ENCODE data around the gene DMAC1.

The DMAC1 gene

GRCh38 chr9:7784472-7784871, 15.1 kb downstream of the DMAC1 start:
- Histone ChIP-seq H3K4me1 (ENCODE audit: control insufficient read depth, insufficient read depth, low read length) (no peaks in the 10 kb centered on the region), H3K9me3 (ENCODE audit: control insufficient read depth, insufficient read depth, low read length) (no peaks in the 10 kb centered on the region), H3K36me3 (ENCODE audit: control insufficient read depth, insufficient read depth, low read length) (no peaks in the 10 kb centered on the region; the same call in 1 of the 2 replicates), H3K27me3 (ENCODE audit: control insufficient read depth, insufficient read depth, low read length) (no peaks in the 10 kb centered on the region), H3K4me3 (ENCODE audit: low read length) (no peak overlapping the region), H3K27ac (ENCODE audit: low read length) (no peak overlapping the region)
- DNase-seq (ENCODE audit: low read depth, low spot score), result no peak
- no CpG with 5 or more reads among the region's 6 CpGs for WGBS (ENCODE audit: insufficient coverage, insufficient read length)

GRCh38 chr9:7783635-7784063, 15.9 kb downstream of the DMAC1 start:
- no CpG with 5 or more reads among the region's 5 CpGs for WGBS (ENCODE audit: insufficient coverage, insufficient read length)
- Histone ChIP-seq H3K27me3 (ENCODE audit: control insufficient read depth, insufficient read depth, low read length) (no peaks in the 10 kb centered on the region), H3K4me3 (ENCODE audit: low read length) (no peak overlapping the region), H3K36me3 (ENCODE audit: control insufficient read depth, insufficient read depth, low read length) (no peaks in the 10 kb centered on the region; the same call in 1 of the 2 replicates), H3K9me3 (ENCODE audit: control insufficient read depth, insufficient read depth, low read length) (no peaks in the 10 kb centered on the region), H3K4me1 (ENCODE audit: control insufficient read depth, insufficient read depth, low read length) (no peaks in the 10 kb centered on the region), H3K27ac (ENCODE audit: low read length) (no peak overlapping the region)
- no peak for DNase-seq (ENCODE audit: low read depth, low spot score)

- no peaks in the 10 kb centered on the region; the same call in 1 of the 2 replicates for H3K36me3 ChIP-seq (ENCODE audit: control insufficient read depth, insufficient read depth, low read length)
- H3K4me1 ChIP-seq (ENCODE audit: control insufficient read depth, insufficient read depth, low read length), result no peaks in the 10 kb centered on the region
- no peak overlapping the region for H3K4me3 ChIP-seq (ENCODE audit: low read length)
- no CpG with 5 or more reads among the region's 3 CpGs for WGBS (ENCODE audit: insufficient coverage, insufficient read length)
- H3K27ac ChIP-seq (ENCODE audit: low read length), result no peak overlapping the region
- no peaks in the 10 kb centered on the region for H3K9me3 ChIP-seq (ENCODE audit: control insufficient read depth, insufficient read depth, low read length)
- H3K27me3 ChIP-seq (ENCODE audit: control insufficient read depth, insufficient read depth, low read length), result no peaks in the 10 kb centered on the region
- DNase-seq (ENCODE audit: low read depth, low spot score), result no peak
These were observed 17.0 kb downstream of the DMAC1 start for GRCh38 chr9:7782400-7783120.

GRCh38 chr9:7780261-7780988, 19.2 kb downstream of the DMAC1 start:
- no CpG with 5 or more reads among the region's 3 CpGs for WGBS (ENCODE audit: insufficient coverage, insufficient read length)
- Histone ChIP-seq H3K9me3 (ENCODE audit: control insufficient read depth, insufficient read depth, low read length) (no peaks in the 10 kb centered on the region), H3K4me1 (ENCODE audit: control insufficient read depth, insufficient read depth, low read length) (no peaks in the 10 kb centered on the region), H3K4me3 (ENCODE audit: low read length) (no peak overlapping the region), H3K27ac (ENCODE audit: low read length) (no peak overlapping the region), H3K36me3 (ENCODE audit: control insufficient read depth, insufficient read depth, low read length) (no peaks in the 10 kb centered on the region), H3K27me3 (ENCODE audit: control insufficient read depth, insufficient read depth, low read length) (no peaks in the 10 kb centered on the region)
- no peak for DNase-seq (ENCODE audit: low read depth, low spot score)

GRCh38 chr9:7778851-7779600, 20.6 kb downstream of the DMAC1 start:
- H3K27me3 ChIP-seq (ENCODE audit: control insufficient read depth, insufficient read depth, low read length), result no peaks in the 10 kb centered on the region
- no CpG with 5 or more reads among the region's 2 CpGs for WGBS (ENCODE audit: insufficient coverage, insufficient read length)
- H3K36me3 ChIP-seq (ENCODE audit: control insufficient read depth, insufficient read depth, low read length), result no peaks in the 10 kb centered on the region
- H3K4me1 ChIP-seq (ENCODE audit: control insufficient read depth, insufficient read depth, low read length), result no peaks in the 10 kb centered on the region
- no peak overlapping the region for H3K27ac ChIP-seq (ENCODE audit: low read length)
- H3K9me3 ChIP-seq (ENCODE audit: control insufficient read depth, insufficient read depth, low read length), result no peaks in the 10 kb centered on the region
- DNase-seq (ENCODE audit: low read depth, low spot score), result no peak
- H3K4me3 ChIP-seq (ENCODE audit: low read length), result no peak overlapping the region

GRCh38 chr9:7777771-7778170, 21.8 kb downstream of the DMAC1 start:
- H3K27me3 ChIP-seq (ENCODE audit: control insufficient read depth, insufficient read depth, low read length), result no peaks in the 10 kb centered on the region
- no peak overlapping the region for H3K4me3 ChIP-seq (ENCODE audit: low read length)
- H3K9me3 ChIP-seq (ENCODE audit: control insufficient read depth, insufficient read depth, low read length), result no peaks in the 10 kb centered on the region
- WGBS (ENCODE audit: insufficient coverage, insufficient read length), result no CpG with 5 or more reads among the region's 1 CpG
- no peaks in the 10 kb centered on the region for H3K36me3 ChIP-seq (ENCODE audit: control insufficient read depth, insufficient read depth, low read length)
- no peak for DNase-seq (ENCODE audit: low read depth, low spot score)
- no peaks in the 10 kb centered on the region for H3K4me1 ChIP-seq (ENCODE audit: control insufficient read depth, insufficient read depth, low read length)
- no peak overlapping the region for H3K27ac ChIP-seq (ENCODE audit: low read length)

- H3K27ac ChIP-seq (ENCODE audit: low read length), result no peak overlapping the region
- DNase-seq (ENCODE audit: low read depth, low spot score), result no peak
- WGBS (ENCODE audit: insufficient coverage, insufficient read length), result no CpG with 5 or more reads among the region's 2 CpGs
- no peaks in the 10 kb centered on the region for H3K4me1 ChIP-seq (ENCODE audit: control insufficient read depth, insufficient read depth, low read length)
- no peaks in the 10 kb centered on the region for H3K36me3 ChIP-seq (ENCODE audit: control insufficient read depth, insufficient read depth, low read length)
- no peak overlapping the region for H3K4me3 ChIP-seq (ENCODE audit: low read length)
- H3K9me3 ChIP-seq (ENCODE audit: control insufficient read depth, insufficient read depth, low read length), result no peaks in the 10 kb centered on the region
- no peaks in the 10 kb centered on the region for H3K27me3 ChIP-seq (ENCODE audit: control insufficient read depth, insufficient read depth, low read length)
These were observed 29.5 kb downstream of the DMAC1 start for GRCh38 chr9:7770111-7770510.

GRCh38 chr9:7762600-7762999, 37.0 kb downstream of the DMAC1 start:
- H3K36me3 ChIP-seq (ENCODE audit: control insufficient read depth, insufficient read depth, low read length), result no peaks in the 10 kb centered on the region

GRCh38 chr9:7760014-7760415, 39.6 kb downstream of the DMAC1 start:
- DNase-seq (ENCODE audit: low read depth, low spot score), result no peak
- Histone ChIP-seq H3K36me3 (ENCODE audit: control insufficient read depth, insufficient read depth, low read length) (no peaks in the 10 kb centered on the region), H3K4me3 (ENCODE audit: low read length) (no peak overlapping the region), H3K9me3 (ENCODE audit: control insufficient read depth, insufficient read depth, low read length) (no peaks in the 10 kb centered on the region), H3K4me1 (ENCODE audit: control insufficient read depth, insufficient read depth, low read length) (no peaks in the 10 kb centered on the region), H3K27me3 (ENCODE audit: control insufficient read depth, insufficient read depth, low read length) (no peaks in the 10 kb centered on the region), H3K27ac (ENCODE audit: low read length) (no peak overlapping the region)
- no CpG with 5 or more reads among the region's 1 CpG for WGBS (ENCODE audit: insufficient coverage, insufficient read length)

More at GRCh38 chr9:7762600-7762999, 37.0 kb downstream of the DMAC1 start:
- Histone ChIP-seq H3K4me3 (ENCODE audit: low read length) (no peak overlapping the region), H3K27me3 (ENCODE audit: control insufficient read depth, insufficient read depth, low read length) (no peaks in the 10 kb centered on the region), H3K9me3 (ENCODE audit: control insufficient read depth, insufficient read depth, low read length) (no peaks in the 10 kb centered on the region), H3K27ac (ENCODE audit: low read length) (no peak overlapping the region), H3K4me1 (ENCODE audit: control insufficient read depth, insufficient read depth, low read length) (no peaks in the 10 kb centered on the region)
- no CpG with 5 or more reads among the region's 3 CpGs for WGBS (ENCODE audit: insufficient coverage, insufficient read length)
- no peak for DNase-seq (ENCODE audit: low read depth, low spot score)

GRCh38 chr9:7756088-7756487, 43.5 kb downstream of the DMAC1 start:
- Histone ChIP-seq H3K9me3 (ENCODE audit: control insufficient read depth, insufficient read depth, low read length) (no peaks in the 10 kb centered on the region), H3K4me1 (ENCODE audit: control insufficient read depth, insufficient read depth, low read length) (0 out of 2 replicates have a peak, but pooled peaks cover 1% of the 10 kb centered on the region), H3K27me3 (ENCODE audit: control insufficient read depth, insufficient read depth, low read length) (no peaks in the 10 kb centered on the region), H3K36me3 (ENCODE audit: control insufficient read depth, insufficient read depth, low read length) (no peaks in the 10 kb centered on the region), H3K4me3 (ENCODE audit: low read length) (no peak overlapping the region), H3K27ac (ENCODE audit: low read length) (no peak overlapping the region)
- no peak for DNase-seq (ENCODE audit: low read depth, low spot score)

Measured in iPS DF 6.9 (cell line).